Astrocyte (in vitro differentiated cells and primary cell): Measurements from ENCODE around the gene NAA16.

Experiments
- CTCF ChIP-seq: IDR thresholded peaks from 2 replicates; pipeline ENCODE4 v1.5.1; 2011; ENCODE audit warnings: low read depth, mild to moderate bottlenecking, inconsistent platforms, low read length, moderate library complexity; ENCODE audit not compliant: insufficient read depth
- EZH2 ChIP-seq: IDR thresholded peaks from 2 replicates; pipeline ENCODE4 v1.6.1; 2012; ENCODE audit warnings: mild to moderate bottlenecking, low read length, inconsistent platforms; ENCODE audit not compliant: insufficient read depth

GRCh38 chr13:41345165-41345913, 34.3 kb downstream of the NAA16 start:
- no peak for TF ChIP-seq CTCF
- TF ChIP-seq EZH2, result no peak
